ENCODE data around the gene TCERG1.

TCERG1 gene

GRCh38 chr5:146426305-146426704, 20.8 kb upstream of the TCERG1 start:
- DNase-seq (ENCODE audit: insufficient read length, low spot score) (no peak), FAIRE-seq (no peak)

GRCh38 chr5:146426853-146427618, 20.1 kb upstream of the TCERG1 start:
- TF ChIP-seq TAF1 (IDR thresholded peaks at IDR 0.05; ENCODE audit: low read depth, low read length), result 0 out of 2 replicates have a peak, but pooled peaks have one; percentile 17
- no peak for TF ChIP-seq POLR2AphosphoS5 (IDR thresholded peaks at IDR 0.05; ENCODE audit: low read depth, low read length)
- FAIRE-seq, result peak; percentile 87
- no peak for DNase-seq (ENCODE audit: insufficient read length, low spot score)

More at GRCh38 chr5:146426305-146426704, 20.8 kb upstream of the TCERG1 start:
- no peak for TF ChIP-seq SPI1 (IDR thresholded peaks at IDR 0.05; ENCODE audit: low read depth, low read length)

GRCh38 chr5:146427619-146427997, 19.5 kb upstream of the TCERG1 start:
- no peak for FAIRE-seq
- TF ChIP-seq PAX5 (IDR thresholded peaks at IDR 0.05; ENCODE audit: insufficient read depth, low read length, severe bottlenecking) (no peak), SPI1 (IDR thresholded peaks at IDR 0.05; ENCODE audit: low read depth, low read length) (no peak), POLR2A (IDR thresholded peaks at IDR 0.05; ENCODE audit: low read depth, low read length) (no peak), TAF1 (IDR thresholded peaks at IDR 0.05; ENCODE audit: low read depth, low read length) (no peak), POLR2AphosphoS5 (IDR thresholded peaks at IDR 0.05; ENCODE audit: low read depth, low read length) (no peak), POU2F2 (IDR thresholded peaks at IDR 0.05; ENCODE audit: low read depth, low read length) (no peak)

GRCh38 chr5:146428658-146429057, 18.5 kb upstream of the TCERG1 start:
- DNase-seq (ENCODE audit: insufficient read length, low spot score), result no peak
- TF ChIP-seq POU2F2 (IDR thresholded peaks at IDR 0.05; ENCODE audit: low read depth, low read length), result no peak
- TF ChIP-seq SPI1 (IDR thresholded peaks at IDR 0.05; ENCODE audit: low read depth, low read length), result no peak
- TF ChIP-seq POLR2A (IDR thresholded peaks at IDR 0.05; ENCODE audit: low read depth, low read length), result no peak
- no peak for TF ChIP-seq PAX5 (IDR thresholded peaks at IDR 0.05; ENCODE audit: insufficient read depth, low read length, severe bottlenecking)
- TF ChIP-seq TAF1 (IDR thresholded peaks at IDR 0.05; ENCODE audit: low read depth, low read length), result no peak
- no peak for TF ChIP-seq POLR2AphosphoS5 (IDR thresholded peaks at IDR 0.05; ENCODE audit: low read depth, low read length)
- FAIRE-seq, result no peak

More at GRCh38 chr5:146427619-146427997, 19.5 kb upstream of the TCERG1 start:
- DNase-seq (ENCODE audit: insufficient read length, low spot score), result no peak

GRCh38 chr5:146440353-146440752, 6.8 kb upstream of the TCERG1 start:
- FAIRE-seq (no peak), DNase-seq (ENCODE audit: insufficient read length, low spot score) (no peak)
- TF ChIP-seq POLR2AphosphoS5 (IDR thresholded peaks at IDR 0.05; ENCODE audit: low read depth, low read length) (no peak), POU2F2 (IDR thresholded peaks at IDR 0.05; ENCODE audit: low read depth, low read length) (no peak), SPI1 (IDR thresholded peaks at IDR 0.05; ENCODE audit: low read depth, low read length) (no peak), POLR2A (IDR thresholded peaks at IDR 0.05; ENCODE audit: low read depth, low read length) (no peak), PAX5 (IDR thresholded peaks at IDR 0.05; ENCODE audit: insufficient read depth, low read length, severe bottlenecking) (no peak), TAF1 (IDR thresholded peaks at IDR 0.05; ENCODE audit: low read depth, low read length) (no peak)

GRCh38 chr5:146440870-146441495, 6.2 kb upstream of the TCERG1 start:
- no peak for DNase-seq (ENCODE audit: insufficient read length, low spot score)
- TF ChIP-seq TAF1 (IDR thresholded peaks at IDR 0.05; ENCODE audit: low read depth, low read length) (no peak), PAX5 (IDR thresholded peaks at IDR 0.05; ENCODE audit: insufficient read depth, low read length, severe bottlenecking) (no peak)
- no peak for FAIRE-seq

- DNase-seq (ENCODE audit: insufficient read length, low spot score), result no peak
- TF ChIP-seq PAX5 (IDR thresholded peaks at IDR 0.05; ENCODE audit: insufficient read depth, low read length, severe bottlenecking) (no peak), TAF1 (IDR thresholded peaks at IDR 0.05; ENCODE audit: low read depth, low read length) (no peak), POU2F2 (IDR thresholded peaks at IDR 0.05; ENCODE audit: low read depth, low read length) (no peak), SPI1 (IDR thresholded peaks at IDR 0.05; ENCODE audit: low read depth, low read length) (no peak), POLR2A (IDR thresholded peaks at IDR 0.05; ENCODE audit: low read depth, low read length) (no peak), POLR2AphosphoS5 (IDR thresholded peaks at IDR 0.05; ENCODE audit: low read depth, low read length) (no peak)
- FAIRE-seq, result no peak
Measured at GRCh38 chr5:146441896-146442295, 5.2 kb upstream of the TCERG1 start.

GRCh38 chr5:146447734-146448380, 724 bp downstream of the TCERG1 start:
- no peak for TF ChIP-seq TAF1 (IDR thresholded peaks at IDR 0.05; ENCODE audit: low read depth, low read length)
- TF ChIP-seq POLR2A (IDR thresholded peaks at IDR 0.05; ENCODE audit: low read depth, low read length), result no peak
- TF ChIP-seq SPI1 (IDR thresholded peaks at IDR 0.05; ENCODE audit: low read depth, low read length), result no peak
- no peak; the same call in 1 of the 2 replicates for TF ChIP-seq POU2F2 (IDR thresholded peaks at IDR 0.05; ENCODE audit: low read depth, low read length)
- no peak for TF ChIP-seq PAX5 (IDR thresholded peaks at IDR 0.05; ENCODE audit: insufficient read depth, low read length, severe bottlenecking)
- no peak for TF ChIP-seq POLR2AphosphoS5 (IDR thresholded peaks at IDR 0.05; ENCODE audit: low read depth, low read length)
- DNase-seq (ENCODE audit: insufficient read length, low spot score) (no peak), FAIRE-seq (peak; percentile 77)

GRCh38 chr5:146448783-146449519, 1.8 kb downstream of the TCERG1 start:
- no peak for TF ChIP-seq TAF1 (IDR thresholded peaks at IDR 0.05; ENCODE audit: low read depth, low read length)
- TF ChIP-seq POU2F2 (IDR thresholded peaks at IDR 0.05; ENCODE audit: low read depth, low read length), result no peak
- TF ChIP-seq POLR2AphosphoS5 (IDR thresholded peaks at IDR 0.05; ENCODE audit: low read depth, low read length), result no peak
- no peak for TF ChIP-seq SPI1 (IDR thresholded peaks at IDR 0.05; ENCODE audit: low read depth, low read length)
- no peak for TF ChIP-seq PAX5 (IDR thresholded peaks at IDR 0.05; ENCODE audit: insufficient read depth, low read length, severe bottlenecking)
- FAIRE-seq, result no peak
- DNase-seq (ENCODE audit: insufficient read length, low spot score), result no peak
